HL-60 (cell line): ENCODE data around the gene RBM6.
A peak's percentile ranks its signal among the peaks of the same experiment; 100 is the strongest.

Source experiments
- DNase-seq, 2 experiments: peaks; one replicate each; pipeline ENCODE4 v3.0.0-alpha.2; 2010 to 2020; ENCODE audit warnings: low read depth in 1 of 2, low spot score in 1 of 2
- H3K27ac ChIP-seq: fragments of 250-450 bp; sonication (Bioruptor Pico); replicated peaks from 2 replicates; pipeline ENCODE4 v1.5.1; 2020; ENCODE audit warnings: mild to moderate bottlenecking, moderate library complexity
- H3K27me3 ChIP-seq: fragments of 250-450 bp; sonication (Bioruptor Pico); 2 replicates; pipeline ENCODE4 v1.5.1; 2021; ENCODE audit warnings: mild to moderate bottlenecking, moderate library complexity; ENCODE audit not compliant: insufficient read depth, poor library complexity, severe bottlenecking
- H3K4me3 ChIP-seq: replicated peaks from 2 replicates; pipeline ENCODE4 v1.5.1; 2011; ENCODE audit warnings: mild to moderate bottlenecking, control low read depth, low read length; ENCODE audit not compliant: insufficient read depth
- CTCF ChIP-seq: IDR thresholded peaks from one replicate; pipeline ENCODE4 v1.5.1; 2011; ENCODE audit warnings: low read length, control low read depth, inconsistent platforms; ENCODE audit not compliant: insufficient read depth
- GABPA ChIP-seq: IDR thresholded peaks from 2 replicates; pipeline ENCODE4 v1.6.1; 2012; ENCODE audit warnings: low read depth
- POLR2AphosphoS5 ChIP-seq: IDR thresholded peaks from 2 replicates; pipeline ENCODE4 v1.6.1; 2012; ENCODE audit warnings: low read depth
- REST ChIP-seq: IDR thresholded peaks from 2 replicates; pipeline ENCODE4 v1.6.1; 2012; ENCODE audit warnings: low read depth; ENCODE audit not compliant: insufficient replicate concordance
- SPI1 ChIP-seq: IDR thresholded peaks from 2 replicates; pipeline ENCODE4 v1.6.1; 2012; ENCODE audit warnings: low read depth, mild to moderate bottlenecking, borderline replicate concordance

Gene RBM6

GRCh38 chr3:49906073-49906743, 33.7 kb upstream of the RBM6 start:
- no peak overlapping the region for H3K4me3 ChIP-seq

GRCh38 chr3:49908373-49909199, 31.4 kb upstream of the RBM6 start:
- no peak overlapping the region for H3K27ac ChIP-seq
- DNase-seq, result no peak
- H3K27me3 ChIP-seq, result no peaks in the 10 kb centered on the region
- H3K4me3 ChIP-seq, result no peak overlapping the region
- no peak for TF ChIP-seq CTCF
- no peak for TF ChIP-seq POLR2AphosphoS5
- TF ChIP-seq REST, result no peak
- TF ChIP-seq GABPA, result no peak
- no peak for TF ChIP-seq SPI1

More at GRCh38 chr3:49906073-49906743, 33.7 kb upstream of the RBM6 start:
- TF ChIP-seq SPI1 (peak; percentile 63; the same call in 1 of the 2 replicates), CTCF (peak; percentile 50), POLR2AphosphoS5 (no peak)
- Histone ChIP-seq H3K27ac (no peak overlapping the region), H3K27me3 (peaks cover 2% of the 10 kb centered on the region)
- peak in 1 of 2 experiments; percentile 22 for DNase-seq

GRCh38 chr3:49910409-49911123, 29.4 kb upstream of the RBM6 start:
- no peak for TF ChIP-seq REST
- TF ChIP-seq GABPA, result no peak
- no peak for TF ChIP-seq CTCF
- no peak for TF ChIP-seq POLR2AphosphoS5
- TF ChIP-seq SPI1, result no peak
- no peak for DNase-seq
- no peaks in the 10 kb centered on the region for H3K27me3 ChIP-seq
- H3K4me3 ChIP-seq, result no peak overlapping the region
- H3K27ac ChIP-seq, result no peak overlapping the region
